ENCODE results near the gene MVB12A.

DNA sequence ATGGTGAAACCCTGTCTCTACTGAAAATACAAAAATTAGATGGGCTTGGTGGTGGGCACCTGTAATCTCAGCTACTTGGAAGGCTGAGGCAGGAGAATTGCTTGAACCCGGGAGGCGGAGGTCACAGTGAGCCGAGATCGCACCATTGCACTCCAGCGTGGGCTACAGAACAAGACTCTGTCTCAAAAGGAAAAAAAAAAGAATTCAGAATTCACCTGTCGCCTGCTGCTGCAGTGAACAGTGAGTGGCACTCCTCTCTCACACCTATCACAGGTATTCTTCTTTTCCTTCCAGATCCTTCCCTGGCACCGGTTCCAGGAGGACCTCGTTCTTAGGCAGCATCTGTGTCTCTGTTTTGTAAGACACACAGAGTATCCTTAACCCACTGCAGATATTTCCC lies 5.8 kb upstream of the MVB12A start:
- TF ChIP-seq CTCF (IDR thresholded peaks at IDR 0.05) (no peak), EP300 (IDR thresholded peaks at IDR 0.05) (no peak), POLR2A (IDR thresholded peaks at IDR 0.05) (no peak), POLR2AphosphoS5 (IDR thresholded peaks at IDR 0.05) (no peak)
